ENCODE results near the gene SNU13. TPM values are rescaled to one million over a fixed set of nuclear protein-coding genes. Genes with fewer than 3 reads are reported as not detected.

The SNU13 gene
- total RNA-seq, 1 experiment from 2014 or later: 203 TPM

GRCh38 chr22:41654322-41654721 lies 34.3 kb downstream of the SNU13 start:
- no peak for DNase-seq
- Histone ChIP-seq H3K9me3 (ENCODE audit: control insufficient read depth, low read depth, low read length) (no peaks in the 10 kb centered on the region), H2BK12ac (ENCODE audit: insufficient read length, low read depth, low read length) (no peak overlapping the region), H4K5ac (ENCODE audit: insufficient read length, low read depth, low read length) (no peak overlapping the region), H3K27ac (ENCODE audit: insufficient read length, low read depth, low read length) (no peak overlapping the region), H3K79me1 (ENCODE audit: insufficient read depth, low read depth, low read length, poor library complexity, severe bottlenecking) (no peaks in the 10 kb centered on the region), H4K8ac (replicated peaks; ENCODE audit: insufficient read length, low read depth, low read length) (no peak overlapping the region), H2BK120ac (ENCODE audit: low read depth, low read length, poor library complexity, severe bottlenecking) (no peak overlapping the region), H3K23me2 (ENCODE audit: insufficient read length, low read depth, low read length, poor library complexity, severe bottlenecking) (no peaks in the 10 kb centered on the region), H3K23ac (ENCODE audit: insufficient read length, low read depth, low read length) (no peak overlapping the region), H3K56ac (ENCODE audit: insufficient read length, low read depth, low read length) (no peak overlapping the region), H3K79me2 (ENCODE audit: insufficient read depth, low read length) (no peaks in the 10 kb centered on the region), H3K4me1 (ENCODE audit: insufficient read depth, low read length) (no peaks in the 10 kb centered on the region), H2AK5ac (ENCODE audit: insufficient read length, low read length) (no peak overlapping the region), H4K20me1 (ENCODE audit: control insufficient read depth, insufficient read depth, insufficient read length) (peaks cover 3% of the 10 kb centered on the region), H3K4me2 (ENCODE audit: insufficient read depth, insufficient read length, low read length) (no peak overlapping the region), H3K14ac (ENCODE audit: insufficient read depth, low read length) (no peak overlapping the region), H3K4ac (ENCODE audit: low read depth, low read length) (no peak overlapping the region), H4K91ac (ENCODE audit: insufficient read length, low read depth, low read length) (no peak overlapping the region), H3K27me3 (ENCODE audit: insufficient read depth, low read length) (no peaks in the 10 kb centered on the region), H2BK5ac (ENCODE audit: insufficient read length, low read length) (no peak overlapping the region), H2BK15ac (ENCODE audit: low read depth, low read length) (no peak overlapping the region), H2AFZ (ENCODE audit: low read length) (no peak overlapping the region), H2BK20ac (ENCODE audit: low read depth, low read length, poor library complexity, severe bottlenecking) (no peak overlapping the region), H3T11ph (ENCODE audit: low read length) (no peak overlapping the region), H3K18ac (ENCODE audit: insufficient read length, low read depth, low read length) (no peak overlapping the region), H3K9ac (ENCODE audit: extremely low read depth, insufficient read length, low read length) (no peak overlapping the region)
- peaks cover 42 to 90% (median 90%) of the 10 kb centered on the region in 3 experiments for H3K36me3 Mint-ChIP-seq (ENCODE audit: insufficient read depth in 1 of 3, low read depth in 3 of 3)
- no peak overlapping the region for H3K4me3 Mint-ChIP-seq
- H3K4me1 Mint-ChIP-seq: no peaks in the 10 kb centered on the region
- no peak for TF ChIP-seq CTCF (conservative IDR thresholded peaks at IDR 0.05)
- 0 out of 7 replicates have a peak overlapping the region, but pooled peaks of 1 of the 3 experiments have one; percentile 53 for H3K27ac Mint-ChIP-seq
- H3K9me3 Mint-ChIP-seq: no peaks in the 10 kb centered on the region
- WGBS (ENCODE audit: extremely low coverage, insufficient read length, low lambda C conversion rate): no CpG with 5 or more reads among the region's 3 CpGs
- no peaks in the 10 kb centered on the region for H3K27me3 Mint-ChIP-seq (ENCODE audit: low read depth)

Measured in H9 (cell line).